ENCODE results near the gene STXBP1.

GRCh38 chr9:127586537-127586936 is 25.5 kb upstream of the STXBP1 start:
- TF ChIP-seq ATF4 (CRISPR knock-in tag; IDR thresholded peaks at IDR 0.05) (no peak), ZNF878 (CRISPR knock-in tag; IDR thresholded peaks at IDR 0.05) (no peak)

Measured in HepG2 (cell line).